ENCODE measurements around the gene CENPT. TPM values are rescaled to one million over a fixed set of nuclear protein-coding genes. Genes with fewer than 3 reads are reported as not detected.

Gene CENPT
- total RNA-seq, 2 experiments from 2014 or later, result 55.4 to 85.3 TPM

- CTCF ChIA-PET (ENCODE audit: unreplicated experiment), result no interaction called here
- peaks cover 77% of the 10 kb centered on the region for H3K36me3 ChIP-seq (ENCODE audit: insufficient read depth, low read length)
- POLR2A ChIA-PET, result interaction anchor here (2.4 kb wide), 2 partner anchors 20 to 82 kb away, joined by 8 to 10 read pairs; partner anchors contain the start of gene GFOD2
- no peaks in the 10 kb centered on the region for H3K9me2 ChIP-seq (ENCODE audit: insufficient read depth, low read length)
- peaks cover 54% of the 10 kb centered on the region for H3K4me1 ChIP-seq (ENCODE audit: insufficient read depth, low read length, poor library complexity, severe bottlenecking)
- no peak overlapping the region for H3K4me2 ChIP-seq (ENCODE audit: low read length)
- peak overlapping the region; percentile 76 for H3K27ac ChIP-seq (ENCODE audit: low read depth, low read length, poor library complexity, severe bottlenecking)
- BruUV-seq (replicated peaks), result no TSS peak
- H3K4me3 ChIP-seq (ENCODE audit: low read depth, low read length, poor library complexity, severe bottlenecking), result no peak overlapping the region
- TF ChIP-seq CTCF (conservative IDR thresholded peaks at IDR 0.05; ENCODE audit: low read length) (no peak), EZH2phosphoT487 (IDR thresholded peaks at IDR 0.05; ENCODE audit: borderline replicate concordance, low read depth, low read length) (no peak)
- DNase-seq (ENCODE audit: low spot score), result no peak
- no peak overlapping the region for H2AFZ ChIP-seq (ENCODE audit: low read length)
- H3K9me3 ChIP-seq (ENCODE audit: low read length), result no peaks in the 10 kb centered on the region
- H4K20me1 ChIP-seq (ENCODE audit: insufficient read depth, low read length), result no peaks in the 10 kb centered on the region
- peaks cover 52% of the 10 kb centered on the region for H3K79me2 ChIP-seq (ENCODE audit: insufficient read depth, low read depth, low read length)
- intact Hi-C loops (cut with micrococcal nuclease; ENCODE audit: unreplicated experiment), result loop anchor here (10.0 kb wide), 1 partner anchor 256 kb away; no protein-coding TSS in a partner anchor
Measured at GRCh38 chr16:67800338-67800926, 47.1 kb downstream of the CENPT start.

- Histone ChIP-seq H3K9me3 (ENCODE audit: low read length) (no peaks in the 10 kb centered on the region), H3K4me3 (ENCODE audit: low read depth, low read length, poor library complexity, severe bottlenecking) (no peak overlapping the region), H3K36me3 (ENCODE audit: insufficient read depth, low read length) (peaks cover 49% of the 10 kb centered on the region), H3K27ac (ENCODE audit: low read depth, low read length, poor library complexity, severe bottlenecking) (no peak overlapping the region), H2AFZ (ENCODE audit: low read length) (no peak overlapping the region), H3K9me2 (ENCODE audit: insufficient read depth, low read length) (no peaks in the 10 kb centered on the region), H3K79me2 (ENCODE audit: insufficient read depth, low read depth, low read length) (peaks cover 16% of the 10 kb centered on the region), H4K20me1 (ENCODE audit: insufficient read depth, low read length) (peaks cover 4% of the 10 kb centered on the region; the same call in 1 of the 2 replicates), H3K4me1 (ENCODE audit: insufficient read depth, low read length, poor library complexity, severe bottlenecking) (peaks cover 11% of the 10 kb centered on the region), H3K4me2 (ENCODE audit: low read length) (no peak overlapping the region)
- no peak for DNase-seq (ENCODE audit: low spot score)
- intact Hi-C loops (cut with micrococcal nuclease; ENCODE audit: unreplicated experiment), result no loop called here
- ChIA-PET CTCF (ENCODE audit: unreplicated experiment) (no interaction called here), POLR2A (interaction anchor here (0.7 kb wide), 1 partner anchor 28 kb away, joined by 4 read pairs; no protein-coding TSS in a partner anchor)
- TF ChIP-seq EZH2phosphoT487 (IDR thresholded peaks at IDR 0.05; ENCODE audit: borderline replicate concordance, low read depth, low read length) (no peak), CTCF (conservative IDR thresholded peaks at IDR 0.05; ENCODE audit: low read length) (no peak)
- BruUV-seq (replicated peaks), result TSS peak; percentile 33
Measured at GRCh38 chr16:67796099-67796718, 51.3 kb downstream of the CENPT start.

DNA sequence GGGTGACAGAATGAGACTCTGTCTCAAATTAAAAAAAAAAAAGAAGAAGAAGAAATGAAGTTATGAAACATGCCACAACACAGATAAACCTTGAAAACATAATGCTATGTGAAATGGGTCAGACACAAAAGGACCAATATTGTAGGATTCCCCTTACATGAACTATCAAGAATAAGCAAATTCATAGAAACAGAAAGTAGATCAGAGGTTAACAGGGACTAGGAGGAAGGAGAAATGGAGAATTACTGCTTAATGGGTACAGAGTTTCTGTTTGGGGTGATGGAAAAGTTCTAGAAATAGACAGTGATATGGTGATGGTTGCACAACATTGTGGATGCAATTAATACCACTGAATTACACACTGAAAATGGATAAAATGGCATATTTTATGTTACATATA, 57.4 kb downstream of the CENPT start:
- H3K27ac ChIP-seq (ENCODE audit: low read depth, low read length, poor library complexity, severe bottlenecking), result no peak overlapping the region
- peaks cover 16% of the 10 kb centered on the region for H3K4me1 ChIP-seq (ENCODE audit: insufficient read depth, low read length, poor library complexity, severe bottlenecking)
- DNase-seq (ENCODE audit: low spot score), result no peak
- no peak overlapping the region for H3K4me3 ChIP-seq (ENCODE audit: low read depth, low read length, poor library complexity, severe bottlenecking)
- ChIA-PET CTCF (ENCODE audit: unreplicated experiment) (interaction anchor here (0.6 kb wide), 1 partner anchor 818 kb away, joined by 3 read pairs; no protein-coding TSS in a partner anchor), POLR2A (no interaction called here)
- H3K4me2 ChIP-seq (ENCODE audit: low read length), result no peak overlapping the region
- TF ChIP-seq CTCF (conservative IDR thresholded peaks at IDR 0.05; ENCODE audit: low read length) (no peak), EZH2phosphoT487 (IDR thresholded peaks at IDR 0.05; ENCODE audit: borderline replicate concordance, low read depth, low read length) (no peak)
- no peaks in the 10 kb centered on the region for H3K9me3 ChIP-seq (ENCODE audit: low read length)
- no peak overlapping the region for H2AFZ ChIP-seq (ENCODE audit: low read length)
- intact Hi-C loops (cut with micrococcal nuclease; ENCODE audit: unreplicated experiment), result no loop called here
- peaks cover 4% of the 10 kb centered on the region; the same call in 1 of the 2 replicates for H4K20me1 ChIP-seq (ENCODE audit: insufficient read depth, low read length)
- peaks cover 25% of the 10 kb centered on the region for H3K79me2 ChIP-seq (ENCODE audit: insufficient read depth, low read depth, low read length)
- BruUV-seq (replicated peaks), result no TSS peak
- no peaks in the 10 kb centered on the region for H3K9me2 ChIP-seq (ENCODE audit: insufficient read depth, low read length)
- H3K36me3 ChIP-seq (ENCODE audit: insufficient read depth, low read length), result peaks cover 25% of the 10 kb centered on the region
